Esophagus (tissue), 2 donors: ENCODE data around the gene INSYN2A. TPM values are rescaled to one million over a fixed set of nuclear protein-coding genes. Genes with fewer than 3 reads are reported as not detected.

Source experiments
- H3K27ac ChIP-seq, 2 donors: one replicate each; pipeline ENCODE4 v1.5.1; 2013; ENCODE audit warnings: low read depth in 2 of 2, mild to moderate bottlenecking in 2 of 2, inconsistent platforms in 1 of 2, low read length in 1 of 2, moderate library complexity in 1 of 2
- H3K27me3 ChIP-seq, 2 donors: one replicate each; pipeline ENCODE4 v1.6.1; 2013; ENCODE audit warnings: low read length in 2 of 2, control low read depth in 1 of 2, mild to moderate bottlenecking in 1 of 2; ENCODE audit not compliant: insufficient read depth in 2 of 2, control insufficient read depth in 1 of 2
- H3K36me3 ChIP-seq, 2 donors: one replicate each; pipeline ENCODE4 v1.6.1; 2013; ENCODE audit warnings: low read length in 1 of 2; ENCODE audit not compliant: control insufficient read depth in 2 of 2, insufficient read depth in 2 of 2
- H3K4me1 ChIP-seq, 2 donors: one replicate each; pipeline ENCODE4 v1.6.1; 2013; ENCODE audit warnings: low read length in 1 of 2; ENCODE audit not compliant: control insufficient read depth in 2 of 2, insufficient read depth in 2 of 2
- H3K4me3 ChIP-seq, 2 donors: one replicate each; pipeline ENCODE4 v1.5.1; 2013; ENCODE audit warnings: low read length in 2 of 2, mild to moderate bottlenecking in 2 of 2, low read depth in 1 of 2, moderate library complexity in 1 of 2
- H3K9me3 ChIP-seq, 2 donors: one replicate each; pipeline ENCODE4 v1.6.1; 2013; ENCODE audit warnings: mild to moderate bottlenecking in 2 of 2, low read depth in 1 of 2, low read length in 1 of 2, moderate library complexity in 1 of 2; ENCODE audit not compliant: control insufficient read depth in 2 of 2, insufficient read depth in 1 of 2
- WGBS, 2 donors: extraction: QIAGEN DNeasy Blood & Tissue Kit; methylation state at CpG; one replicate each; pipeline ENCODE4 v1.1.7; 2013; 5-methylcytosine and 5-hydroxymethylcytosine counted together
- polyA plus RNA-seq, 2 donors: library from polyadenylated mRNA; stranded (reverse); fragments of 200-250 nt; gene quantifications; one replicate each; pipeline ENCODE4 v1.2.3, GENCODE V29; 2013
- donor health status: healthy with polysubstance abuse.
- donor health status: Bipolar disorder and iron deficiency.

INSYN2A gene
- polyA plus RNA-seq, 2 donors, result not detected

DNA sequence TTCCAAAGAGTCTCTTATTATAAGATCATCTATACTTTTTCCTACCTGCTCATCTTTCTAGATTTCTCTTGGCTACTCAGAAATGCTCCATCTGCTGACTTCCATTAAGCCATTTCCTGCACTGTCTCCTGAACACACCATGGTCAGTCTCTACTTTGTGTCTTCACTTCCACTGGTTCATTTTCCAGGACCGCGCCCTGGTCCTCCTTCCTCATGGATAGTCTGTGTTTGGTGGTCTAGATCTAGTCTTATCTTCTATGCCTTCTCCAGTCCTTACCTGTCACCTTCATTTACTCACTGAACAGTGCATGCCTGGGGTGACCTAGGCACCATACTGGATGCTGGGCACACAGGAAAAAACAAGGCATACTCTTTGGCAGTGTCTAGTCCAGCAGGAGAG, 11.8 kb downstream of the INSYN2A start:
- Histone ChIP-seq H3K4me3 (no peak overlapping the region), H3K27ac (no peak overlapping the region), H3K4me1 (no peaks in the 10 kb centered on the region), H3K27me3 (no peaks in the 10 kb centered on the region), H3K9me3 (no peaks in the 10 kb centered on the region), H3K36me3 (peaks cover 3% of the 10 kb centered on the region in 2 donors)
- 97 to 100% methylated on average over 2 of the region's 2 CpGs for WGBS, 2 donors

DNA sequence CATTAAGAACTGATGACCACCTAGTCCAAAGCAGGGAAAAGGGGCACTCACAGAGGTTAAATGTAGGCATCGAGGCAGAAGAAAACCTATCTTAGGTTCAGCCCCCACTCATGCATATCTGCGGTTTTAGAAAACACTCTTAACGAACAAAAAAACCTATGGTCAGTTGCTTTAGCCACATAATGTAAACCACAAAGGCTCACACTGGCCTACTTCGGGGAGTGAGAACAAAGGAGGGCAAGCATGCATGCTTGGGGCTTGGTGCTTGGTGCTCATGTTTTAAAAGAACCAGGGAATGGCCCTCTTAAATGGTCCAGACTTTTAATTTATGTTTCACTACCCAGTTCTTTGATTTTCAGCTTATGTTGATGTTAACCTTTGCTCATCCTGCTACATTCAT, 14.2 kb downstream of the INSYN2A start:
- peaks cover 5 to 10% of the 10 kb centered on the region in 2 donors for H3K36me3 ChIP-seq
- no peaks in the 10 kb centered on the region for H3K9me3 ChIP-seq
- WGBS, 2 donors, result 90% methylated on average over 4 of the region's 4 CpGs
- H3K4me1 ChIP-seq, result no peaks in the 10 kb centered on the region
- no peak overlapping the region for H3K27ac ChIP-seq
- no peak overlapping the region for H3K4me3 ChIP-seq
- no peaks in the 10 kb centered on the region for H3K27me3 ChIP-seq

DNA sequence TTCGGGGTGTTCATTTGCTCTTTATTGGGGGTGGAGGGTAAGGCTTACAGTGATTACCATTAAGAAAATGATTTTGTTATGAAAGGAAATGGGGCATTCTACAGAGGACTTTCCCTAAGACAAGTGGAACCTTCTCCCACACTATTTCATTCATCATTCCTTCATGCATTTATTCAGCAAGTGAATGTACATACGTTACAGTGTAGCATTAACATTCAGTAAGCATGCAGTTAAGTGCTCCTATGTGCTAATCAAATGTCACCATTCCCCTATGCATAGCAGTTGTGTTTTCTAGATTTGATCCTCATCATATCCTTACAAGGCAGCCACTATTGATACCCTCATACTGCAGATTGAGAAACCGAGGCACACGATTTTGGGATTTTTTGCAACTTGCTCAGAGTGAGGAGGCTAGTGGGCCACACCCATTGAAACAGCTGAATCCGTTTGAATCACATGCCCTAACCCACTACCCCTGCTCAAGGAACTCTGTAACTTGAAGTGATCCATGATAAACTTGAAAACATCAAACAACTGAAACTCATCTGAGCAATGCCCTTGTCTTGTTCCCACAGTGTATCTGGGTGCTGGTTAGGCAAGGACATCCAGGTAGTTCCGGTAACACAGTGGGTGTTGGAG, 16.7 kb downstream of the INSYN2A start:
- no peak overlapping the region for H3K27ac ChIP-seq

DNA sequence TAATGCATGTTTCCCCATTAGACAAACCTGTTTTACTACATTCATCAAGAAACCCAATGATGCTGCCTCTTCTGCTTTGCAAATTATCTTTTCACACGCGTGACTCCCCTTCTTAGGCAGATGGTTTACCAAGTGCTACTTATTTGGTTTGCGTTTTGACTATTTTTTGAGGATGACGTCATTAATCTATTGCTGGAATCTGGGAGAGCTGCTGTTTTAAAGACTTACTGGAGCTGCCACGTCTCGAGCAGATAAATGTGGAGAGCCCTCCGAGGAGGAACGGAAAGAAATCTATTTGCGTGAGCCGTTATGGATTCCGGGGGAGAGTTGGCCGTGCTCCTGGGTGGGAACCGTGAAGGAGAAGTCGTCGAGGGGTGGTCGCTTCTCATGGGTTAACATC, 19.7 kb downstream of the INSYN2A start:
- H3K36me3 ChIP-seq, result peaks cover 5 to 7% of the 10 kb centered on the region in 2 donors
- no peak overlapping the region for H3K4me3 ChIP-seq
- H3K27ac ChIP-seq, result no peak overlapping the region
- H3K4me1 ChIP-seq, result peaks cover 0 to 2% of the 10 kb centered on the region in 2 donors
- H3K27me3 ChIP-seq, result no peaks in the 10 kb centered on the region
- 91 to 94% methylated on average over 16 of the region's 16 CpGs for WGBS, 2 donors
- H3K9me3 ChIP-seq, result no peaks in the 10 kb centered on the region

More for the DNA sequence above, 16.7 kb downstream of the INSYN2A start:
- Histone ChIP-seq H3K9me3 (no peaks in the 10 kb centered on the region), H3K36me3 (peaks cover 5 to 10% of the 10 kb centered on the region in 2 donors), H3K27me3 (no peaks in the 10 kb centered on the region), H3K4me3 (no peak overlapping the region), H3K4me1 (peaks cover 0 to 2% of the 10 kb centered on the region in 2 donors)
- WGBS, 2 donors, result 89 to 93% methylated on average over 6 of the region's 6 CpGs

DNA sequence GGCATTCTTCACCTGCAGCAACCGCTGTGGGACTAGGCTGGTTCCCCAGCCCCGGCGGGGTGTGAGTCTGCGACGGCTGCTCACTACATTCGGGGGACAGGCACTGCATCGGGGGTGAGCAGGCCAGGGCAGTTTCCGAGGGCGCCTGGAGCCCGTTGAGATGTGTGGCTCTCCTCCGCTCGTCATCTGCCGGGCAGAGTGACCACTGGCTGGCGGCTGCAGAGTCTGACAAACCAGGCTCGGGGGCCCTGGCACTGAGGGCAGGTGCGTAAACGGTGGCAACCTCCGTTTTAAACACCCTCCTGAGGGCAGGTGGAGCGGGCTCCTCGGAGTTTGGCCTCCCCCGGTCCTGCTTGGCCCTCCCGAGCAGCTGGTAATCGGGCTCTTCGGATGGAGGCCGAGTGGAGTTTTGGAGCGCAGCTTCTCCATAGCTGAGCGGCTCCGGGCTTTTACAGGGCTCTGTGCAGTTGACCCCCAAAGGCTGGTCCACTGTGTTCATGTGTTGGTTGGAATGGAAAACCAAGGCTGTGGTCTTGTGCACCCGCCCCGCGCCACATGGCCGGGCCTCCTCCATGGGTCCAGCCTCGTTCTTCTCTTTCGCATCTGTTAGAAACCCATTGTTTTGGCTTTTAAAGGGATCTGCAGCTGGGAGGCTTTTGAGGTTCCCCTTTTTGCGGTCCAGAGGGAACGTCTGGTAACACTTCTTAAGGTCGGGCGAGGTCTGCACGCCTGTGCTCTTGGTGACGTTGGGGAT, 20.9 kb downstream of the INSYN2A start:
- Histone ChIP-seq H3K9me3 (no peaks in the 10 kb centered on the region), H3K36me3 (peaks cover 5 to 7% of the 10 kb centered on the region in 2 donors), H3K27ac (no peak overlapping the region), H3K4me3 (no peak overlapping the region), H3K4me1 (peaks cover 0 to 2% of the 10 kb centered on the region in 2 donors), H3K27me3 (no peaks in the 10 kb centered on the region)
- WGBS, 2 donors, result 93 to 94% methylated on average over 40 of the region's 40 CpGs

DNA sequence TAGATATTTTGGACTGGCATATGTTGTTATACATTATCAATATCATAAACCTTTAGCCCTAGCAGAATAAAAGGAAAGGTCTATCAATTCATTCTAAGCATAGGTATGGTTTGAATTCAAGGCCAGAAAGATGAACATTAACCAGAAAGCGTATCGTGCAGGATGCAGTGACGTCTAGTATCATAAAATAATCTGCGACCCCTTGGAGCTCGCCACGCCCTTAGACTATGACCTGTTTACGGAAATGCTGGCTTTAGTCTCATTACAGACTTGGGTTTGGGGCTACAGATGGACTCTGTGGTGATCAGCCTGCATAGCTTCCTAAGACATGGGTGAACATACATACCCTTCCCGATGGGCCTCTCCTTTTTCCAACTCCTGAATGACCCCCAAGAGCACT, 21.5 kb downstream of the INSYN2A start:
- no peak overlapping the region for H3K4me3 ChIP-seq
- peaks cover 0 to 2% of the 10 kb centered on the region in 2 donors for H3K4me1 ChIP-seq
- H3K27me3 ChIP-seq, result no peaks in the 10 kb centered on the region
- WGBS, 2 donors, result 94 to 96% methylated on average over 8 of the region's 8 CpGs
- no peaks in the 10 kb centered on the region for H3K9me3 ChIP-seq
- H3K36me3 ChIP-seq, result peaks cover 5 to 7% of the 10 kb centered on the region in 2 donors
- no peak overlapping the region for H3K27ac ChIP-seq

DNA sequence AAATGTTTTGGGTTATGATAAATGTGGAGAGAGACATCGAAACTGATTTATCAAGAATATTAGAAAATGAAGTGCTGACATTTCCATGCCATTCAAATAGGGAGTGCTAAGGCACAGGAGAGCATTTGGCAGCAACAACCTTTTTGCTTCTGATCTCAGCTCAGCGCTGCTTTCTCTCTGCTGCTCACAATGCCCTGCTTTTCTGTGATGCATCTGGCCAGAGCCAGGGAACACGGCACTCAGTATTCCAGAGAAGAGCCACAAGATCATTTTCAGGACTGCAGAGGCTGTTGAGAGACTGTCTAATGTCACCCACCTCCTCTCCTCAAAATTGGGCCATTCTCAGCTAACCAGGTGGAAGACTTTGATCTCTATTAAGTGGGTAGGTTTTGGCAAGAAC, 28.1 kb downstream of the INSYN2A start:
- no peaks in the 10 kb centered on the region for H3K27me3 ChIP-seq
- H3K9me3 ChIP-seq, result no peaks in the 10 kb centered on the region
- H3K4me3 ChIP-seq, result no peak overlapping the region
- no peaks in the 10 kb centered on the region for H3K36me3 ChIP-seq
- no peak overlapping the region for H3K27ac ChIP-seq
- H3K4me1 ChIP-seq, result no peaks in the 10 kb centered on the region
- 86 to 90% methylated on average over 3 of the region's 3 CpGs for WGBS, 2 donors

DNA sequence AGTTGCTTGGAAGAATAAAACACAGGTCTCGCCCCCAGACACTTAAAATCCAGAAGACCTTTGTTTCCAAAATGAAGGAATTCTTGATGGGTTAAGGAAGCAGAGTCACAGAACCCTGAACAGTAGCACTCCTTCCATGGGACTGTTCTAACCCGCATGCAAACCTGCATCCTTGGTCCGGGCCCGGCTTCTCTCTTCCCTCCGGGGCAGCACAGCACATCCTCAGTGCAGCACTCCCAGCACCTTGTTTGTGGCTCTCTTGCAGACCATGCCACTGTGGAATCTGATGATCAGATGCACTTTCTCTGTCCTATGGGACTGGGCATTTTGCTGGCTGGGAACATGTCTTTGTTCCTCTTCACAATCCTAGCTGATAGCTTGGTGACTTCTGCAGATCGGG, 33.5 kb downstream of the INSYN2A start:
- Histone ChIP-seq H3K4me3 (no peak overlapping the region), H3K9me3 (no peaks in the 10 kb centered on the region), H3K4me1 (no peaks in the 10 kb centered on the region), H3K36me3 (no peaks in the 10 kb centered on the region), H3K27me3 (no peaks in the 10 kb centered on the region), H3K27ac (no peak overlapping the region)
- WGBS, 2 donors, result 95% methylated on average over 6 of the region's 6 CpGs

DNA sequence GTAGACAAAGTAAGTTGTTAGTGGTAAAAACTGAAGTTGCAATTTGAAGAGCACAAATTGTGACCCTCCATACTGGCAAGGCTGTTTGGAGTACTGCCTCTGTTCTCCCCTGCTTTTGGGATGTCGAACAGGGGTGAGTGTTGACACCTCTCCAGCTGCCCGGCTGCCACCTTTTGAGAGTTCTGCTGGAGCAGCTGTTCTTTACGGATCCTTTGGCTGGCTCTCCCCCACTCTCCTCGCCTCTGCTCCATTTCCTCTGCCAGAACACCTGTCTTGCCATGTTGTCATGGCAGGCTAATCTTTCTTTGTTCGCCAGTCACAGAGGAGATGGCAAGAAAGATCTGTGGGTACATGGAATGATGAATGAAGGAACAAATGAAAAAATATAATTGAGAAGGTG, 34.9 kb downstream of the INSYN2A start:
- Histone ChIP-seq H3K4me1 (no peaks in the 10 kb centered on the region), H3K4me3 (no peak overlapping the region), H3K36me3 (no peaks in the 10 kb centered on the region), H3K9me3 (no peaks in the 10 kb centered on the region), H3K27ac (no peak overlapping the region), H3K27me3 (no peaks in the 10 kb centered on the region)
- WGBS, 2 donors, result 89 to 91% methylated on average over 5 of the region's 5 CpGs
